NCI-H128 (cell line): Measurements from ENCODE around the gene COASY.

Source experiments
- DNase-seq: peaks from one replicate; lab custom pipeline; 2025; ENCODE audit not compliant: unreplicated experiment; lab: John Stamatoyannopoulos, UW

The COASY gene

DNA sequence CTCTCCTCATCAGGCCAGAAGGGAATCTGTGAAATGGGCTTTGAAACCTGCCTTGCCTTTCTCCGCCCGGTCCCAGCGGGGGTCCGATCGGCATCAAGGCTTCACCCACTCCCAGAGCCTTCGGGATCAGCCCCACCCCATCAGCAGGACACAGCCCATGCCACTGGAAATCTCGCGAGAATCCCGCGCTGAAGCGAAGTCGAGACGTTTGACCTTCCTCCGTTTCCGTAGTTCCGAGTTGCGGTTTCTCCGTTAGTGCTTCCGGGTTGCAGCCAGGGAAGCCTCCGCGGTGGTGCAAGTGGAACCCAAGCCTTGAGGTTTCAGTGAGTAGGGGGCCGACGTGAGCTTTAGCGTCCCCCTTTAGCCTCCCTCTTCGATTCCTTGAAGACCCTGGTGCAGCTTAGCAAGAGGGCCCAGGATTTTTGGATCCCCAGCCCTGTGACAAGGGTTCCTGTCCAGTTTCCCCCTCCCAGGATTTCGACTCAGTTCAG lies at the start of gene COASY:
COASY (plus strand) TSS at position 252 of the 491 bp plus-strand sequence. CDS start 475 bp downstream, outside the sequence.
- DNase-seq = peak; percentile 89

DNA sequence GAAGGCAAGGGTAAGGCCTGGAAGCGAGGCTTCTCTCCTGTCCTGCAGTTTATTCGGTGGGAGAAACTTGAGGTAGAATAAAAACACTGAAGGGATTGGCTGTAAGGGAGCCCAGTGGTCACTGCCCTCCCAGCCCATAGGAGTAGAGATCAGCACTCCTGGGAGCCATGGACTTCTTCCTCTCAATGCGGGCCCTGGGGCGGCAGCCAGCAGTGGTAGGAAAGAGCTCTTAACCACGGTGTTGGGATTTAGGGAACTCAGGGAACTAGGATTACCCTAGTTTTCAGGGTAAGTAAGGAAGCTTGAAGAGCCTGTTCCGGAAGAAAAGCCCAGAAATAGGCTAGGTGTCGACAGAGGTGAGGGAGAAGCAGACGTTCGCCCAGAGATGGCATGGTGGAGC lies 49.7 kb upstream of the COASY start:
- no peak for DNase-seq

DNA sequence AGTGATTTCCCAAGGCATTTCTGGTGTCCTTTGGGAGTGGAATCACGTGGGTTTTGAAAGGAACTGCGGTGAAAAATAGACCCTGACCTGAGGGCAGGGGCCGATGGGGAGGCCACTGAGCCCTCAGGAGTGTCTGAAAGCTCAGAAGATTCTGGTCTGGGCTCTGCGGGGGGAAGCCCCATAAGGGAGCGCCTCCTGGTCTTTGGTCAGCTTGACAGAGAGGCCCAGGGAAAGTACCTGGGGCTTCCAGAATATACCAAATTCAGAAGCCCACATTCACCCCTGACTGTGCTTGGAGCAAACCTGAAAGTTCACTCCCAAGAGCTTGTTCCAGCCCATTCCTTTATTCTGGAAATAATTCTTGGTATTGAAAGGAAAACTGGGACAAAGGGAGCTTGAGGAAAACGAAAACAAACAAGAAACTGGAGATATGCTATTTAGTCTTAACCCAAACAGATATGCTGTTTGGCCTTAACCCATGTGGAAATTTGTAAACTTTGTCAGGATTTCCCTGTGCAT lies 49.2 kb upstream of the COASY start:
- no peak for DNase-seq

DNA sequence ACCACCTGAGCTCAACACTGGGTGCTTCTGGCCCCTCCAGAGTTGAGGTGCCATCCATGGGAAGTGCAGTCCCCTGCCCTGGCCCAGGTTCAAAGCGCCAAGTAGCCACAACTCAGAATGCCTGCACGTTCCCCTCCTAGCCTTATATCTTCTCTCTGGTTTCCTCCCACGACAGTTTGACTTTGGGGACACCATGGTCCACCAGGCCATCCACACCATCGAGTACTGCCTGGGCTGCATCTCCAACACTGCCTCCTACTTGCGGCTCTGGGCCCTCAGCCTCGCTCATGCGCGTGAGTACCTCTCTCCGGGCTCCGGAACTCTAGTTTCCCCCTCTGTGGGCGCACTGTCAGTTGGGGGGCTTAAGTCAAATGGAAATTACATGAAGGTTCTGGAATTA lies 48.3 kb upstream of the COASY start:
- DNase-seq = no peak

DNA sequence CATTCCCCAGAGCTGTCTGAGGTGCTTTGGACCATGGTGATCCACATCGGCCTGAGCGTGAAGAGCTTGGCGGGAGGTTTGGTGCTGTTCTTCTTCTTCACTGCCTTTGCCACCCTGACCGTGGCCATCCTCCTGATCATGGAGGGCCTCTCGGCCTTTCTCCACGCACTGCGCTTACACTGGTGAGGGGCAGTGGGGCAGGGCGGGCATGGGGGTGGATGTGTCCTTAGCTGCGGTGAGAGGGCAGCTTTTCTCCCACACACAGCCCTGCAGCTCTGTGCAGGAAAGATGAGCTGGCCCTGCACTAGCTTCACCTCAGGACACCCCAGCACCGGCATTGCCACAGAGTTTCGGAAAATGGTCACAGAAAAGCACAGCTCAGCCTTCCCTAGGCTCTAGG lies 47.7 kb upstream of the COASY start:
- no peak for DNase-seq

DNA sequence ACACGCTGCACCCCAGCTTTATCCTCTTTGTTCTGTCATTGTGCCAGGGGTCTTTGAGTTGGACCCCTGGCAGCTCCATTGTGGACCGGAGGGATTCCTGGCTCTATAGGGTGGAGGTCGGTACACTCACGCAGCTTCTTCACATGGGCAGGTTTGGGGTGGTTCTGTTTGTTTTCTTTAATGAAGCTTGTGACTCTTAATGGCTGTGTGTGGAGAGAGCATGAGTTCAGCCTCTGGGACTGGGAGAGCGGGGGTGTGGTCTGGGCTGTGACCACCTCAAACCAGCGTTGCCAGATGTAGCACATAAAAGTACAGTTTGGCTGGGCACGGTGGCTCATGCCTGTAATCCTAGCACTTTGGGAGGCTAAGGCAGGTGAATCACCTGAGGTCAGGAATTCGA lies 47.1 kb upstream of the COASY start:
- no peak for DNase-seq

DNA sequence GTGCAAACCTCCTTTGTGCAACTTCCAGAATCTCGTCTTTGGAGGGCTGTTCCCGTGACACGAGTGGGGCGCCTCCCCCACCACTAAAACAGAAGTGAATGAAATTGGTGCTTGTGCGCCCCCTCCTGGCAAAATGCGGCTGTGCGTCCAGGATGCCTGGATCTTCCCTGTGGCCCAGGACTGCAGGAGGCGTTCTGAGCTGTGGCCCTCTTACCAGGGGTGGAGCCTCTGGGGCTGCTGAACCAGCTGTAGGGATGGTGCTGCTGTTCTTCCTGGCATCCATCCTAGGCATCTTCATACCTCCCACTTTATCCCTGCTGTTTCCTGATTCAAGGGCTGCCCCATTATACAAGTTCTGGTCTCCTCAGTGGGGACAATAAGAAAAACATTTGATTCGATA lies 44.4 kb upstream of the COASY start:
- DNase-seq = peak; percentile 1

DNA sequence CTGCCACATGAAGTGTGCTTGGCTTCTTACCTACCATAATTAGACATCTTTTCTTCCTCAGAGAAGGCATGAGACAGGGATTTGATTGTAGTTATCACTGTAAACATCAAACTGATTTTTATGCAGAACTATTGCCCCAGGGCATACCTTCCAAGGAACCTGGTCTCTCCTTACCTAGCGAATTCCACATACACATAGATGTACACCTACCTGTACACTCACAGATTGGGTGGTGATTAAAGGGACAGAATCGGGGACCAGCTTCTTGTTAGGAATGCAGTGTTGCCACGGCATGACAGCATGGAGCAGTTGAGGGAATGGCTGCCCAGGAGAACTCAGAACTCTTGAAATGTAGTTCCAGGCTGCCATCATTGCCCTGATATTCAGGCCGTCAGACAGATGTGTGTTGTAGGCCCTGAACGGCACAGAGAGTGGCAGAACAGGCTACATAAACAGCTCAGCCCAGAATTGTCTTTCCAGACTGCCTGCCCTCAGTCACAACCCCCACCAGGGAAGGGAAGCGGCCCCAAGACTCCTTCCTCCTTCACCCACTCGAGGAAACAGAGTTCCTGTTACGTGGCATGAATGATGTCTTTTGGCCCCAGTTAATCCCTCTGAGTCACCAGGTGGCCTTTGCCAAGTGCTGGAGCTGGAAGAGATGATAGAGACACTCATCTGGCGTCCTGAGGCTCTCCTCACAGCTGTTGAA lies 43.7 kb upstream of the COASY start:
- no peak for DNase-seq

DNA sequence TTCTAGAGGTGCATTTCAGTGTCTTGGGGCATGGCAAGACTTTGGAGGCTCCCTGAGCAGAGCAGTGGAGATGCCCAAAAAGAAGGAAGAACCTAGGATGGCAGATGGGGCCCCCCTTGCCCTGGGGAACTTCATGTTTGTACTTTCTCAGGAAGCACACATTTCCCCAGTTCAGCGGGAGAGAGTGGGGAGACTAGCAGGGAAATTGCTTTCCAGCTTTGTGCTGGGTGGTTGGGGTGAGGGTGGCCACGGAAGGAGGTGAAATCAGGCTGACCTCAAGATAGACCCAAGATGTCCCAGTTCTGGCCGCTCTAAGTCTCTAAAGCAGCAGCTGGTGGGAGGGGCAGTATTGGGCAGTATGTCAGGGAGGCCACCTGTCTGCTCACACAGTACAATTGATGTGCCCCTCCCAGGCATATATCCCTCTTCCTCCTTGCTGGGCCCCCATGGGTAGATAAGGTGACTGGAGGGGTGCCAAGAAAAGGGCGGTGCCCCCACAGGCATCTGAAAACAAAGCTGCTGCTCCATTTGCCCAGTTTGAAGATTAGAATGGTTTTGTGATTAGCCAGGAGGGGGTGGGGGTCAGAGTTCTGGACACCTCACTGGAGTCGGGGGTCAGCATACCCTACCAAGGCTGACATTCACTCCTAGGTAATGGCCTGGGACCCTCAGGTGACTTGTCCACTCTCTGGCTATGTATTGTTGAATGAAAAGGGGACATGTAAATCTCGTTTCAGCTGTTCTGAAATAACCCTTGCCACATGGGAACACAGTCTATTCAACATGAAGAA lies 43.0 kb upstream of the COASY start:
- no peak for DNase-seq

DNA sequence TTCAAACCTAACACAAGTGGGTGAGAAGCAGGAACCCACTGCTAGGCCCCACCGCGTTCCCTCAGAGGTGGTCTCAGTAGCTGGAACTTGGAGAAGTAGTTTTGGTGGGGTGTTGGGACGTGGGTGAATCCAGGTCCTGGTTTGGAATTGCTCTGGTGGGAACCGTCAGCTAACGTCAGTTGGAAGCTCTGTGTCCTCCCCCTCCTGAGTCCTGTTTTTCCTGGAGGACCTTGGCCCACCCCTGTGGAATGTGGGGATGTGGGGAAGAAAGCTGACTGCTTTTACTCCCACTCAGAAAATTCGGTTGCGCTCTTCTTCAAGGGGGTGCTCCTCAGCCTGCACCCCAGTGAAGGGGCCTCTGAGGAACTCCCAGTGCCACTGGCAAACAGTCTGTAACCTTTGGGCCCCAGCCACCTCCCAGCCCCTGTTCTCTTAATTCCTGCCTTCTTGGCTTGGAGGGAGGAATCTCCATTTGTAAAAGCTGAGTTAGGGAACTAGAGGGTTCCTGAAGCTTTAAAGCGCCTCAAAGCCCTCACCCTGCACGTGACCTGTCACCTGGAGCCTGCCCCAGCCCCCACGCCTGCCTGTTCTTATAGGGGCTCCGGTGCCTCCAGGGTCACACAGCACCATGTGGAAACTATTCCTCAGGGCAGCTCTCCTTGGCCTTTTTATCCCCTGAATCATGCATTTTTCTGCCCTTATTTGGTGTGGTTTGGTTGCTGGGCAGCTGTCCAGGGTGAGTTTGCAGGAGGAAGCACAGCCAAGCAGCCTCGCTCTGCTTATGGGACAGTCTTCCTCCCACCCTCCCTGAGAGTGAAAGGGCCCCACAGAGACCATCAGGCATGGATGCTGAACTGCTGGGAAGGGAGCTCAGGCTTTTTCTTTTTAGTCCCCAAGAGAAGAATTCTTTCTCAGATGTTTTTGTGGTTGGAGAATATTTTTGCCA lies 42.1 kb upstream of the COASY start:
- no peak for DNase-seq

DNA sequence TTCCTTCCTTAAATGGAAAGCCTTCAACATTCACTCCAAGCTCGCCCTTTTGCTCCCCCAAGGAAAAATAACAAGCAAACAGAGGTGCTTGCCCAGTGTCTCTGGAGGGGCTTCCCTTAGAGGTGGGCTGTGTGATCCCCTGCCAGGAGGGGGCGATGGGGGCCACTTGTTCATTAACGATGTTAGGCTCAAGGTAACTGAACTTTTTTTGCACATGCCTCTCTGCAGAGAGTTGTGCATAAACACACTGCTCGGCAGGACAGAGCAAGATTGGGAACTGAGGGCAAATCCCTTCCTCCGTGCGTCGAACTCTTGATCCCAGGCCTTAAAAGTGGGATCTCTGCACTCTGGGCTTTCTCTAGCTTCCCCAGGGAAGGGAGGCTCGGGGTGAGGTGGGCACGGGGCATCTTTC lies 41.4 kb upstream of the COASY start:
- no peak for DNase-seq

DNA sequence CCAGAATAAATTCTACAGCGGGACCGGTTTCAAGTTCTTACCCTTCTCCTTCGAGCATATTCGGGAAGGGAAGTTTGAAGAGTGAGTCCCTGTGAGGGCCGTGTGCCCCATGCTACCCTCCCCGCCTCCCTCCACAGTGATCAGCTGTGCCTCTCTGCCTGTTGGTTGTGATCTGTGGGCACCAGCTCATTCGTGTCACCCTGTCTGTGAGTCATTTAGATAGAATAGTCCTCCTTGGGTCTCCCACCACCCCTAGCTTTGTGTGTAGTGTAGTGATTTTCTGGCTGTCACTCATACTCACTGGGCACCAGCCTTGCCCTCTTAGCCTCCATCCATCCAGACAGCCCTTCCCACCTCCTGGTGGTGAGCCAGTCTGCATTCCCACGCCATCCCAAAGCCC lies 40.9 kb upstream of the COASY start:
- DNase-seq = no peak

DNA sequence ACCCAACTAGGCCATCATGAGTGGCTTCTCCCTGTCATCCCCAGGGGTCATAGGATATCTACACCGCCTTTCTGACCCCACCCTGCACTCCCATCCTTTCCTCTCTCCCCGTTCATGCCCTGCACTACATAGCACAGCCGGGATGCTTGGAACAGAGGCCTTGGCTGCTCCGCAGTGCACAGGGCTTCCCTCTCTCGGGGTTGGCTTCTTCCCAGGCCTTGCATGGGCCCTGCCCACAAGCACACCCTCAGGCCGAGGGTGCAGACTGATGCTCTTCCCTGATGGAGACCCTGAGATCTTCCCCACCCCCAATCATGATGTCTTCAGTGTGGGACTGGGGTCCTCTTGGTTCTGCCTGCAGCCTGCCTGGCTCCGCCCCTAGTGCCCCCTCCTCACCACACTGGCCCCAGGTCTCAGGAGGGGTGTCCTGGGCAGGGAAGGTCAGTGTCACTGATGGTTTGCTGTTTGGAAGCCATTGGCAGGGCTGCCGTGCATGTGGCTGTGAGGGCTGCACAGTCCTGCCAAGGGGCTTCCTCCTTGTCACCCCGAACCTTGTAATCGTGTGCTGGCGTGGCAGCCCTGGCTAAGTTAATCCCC lies 40.2 kb upstream of the COASY start:
- DNase-seq = no peak

DNA sequence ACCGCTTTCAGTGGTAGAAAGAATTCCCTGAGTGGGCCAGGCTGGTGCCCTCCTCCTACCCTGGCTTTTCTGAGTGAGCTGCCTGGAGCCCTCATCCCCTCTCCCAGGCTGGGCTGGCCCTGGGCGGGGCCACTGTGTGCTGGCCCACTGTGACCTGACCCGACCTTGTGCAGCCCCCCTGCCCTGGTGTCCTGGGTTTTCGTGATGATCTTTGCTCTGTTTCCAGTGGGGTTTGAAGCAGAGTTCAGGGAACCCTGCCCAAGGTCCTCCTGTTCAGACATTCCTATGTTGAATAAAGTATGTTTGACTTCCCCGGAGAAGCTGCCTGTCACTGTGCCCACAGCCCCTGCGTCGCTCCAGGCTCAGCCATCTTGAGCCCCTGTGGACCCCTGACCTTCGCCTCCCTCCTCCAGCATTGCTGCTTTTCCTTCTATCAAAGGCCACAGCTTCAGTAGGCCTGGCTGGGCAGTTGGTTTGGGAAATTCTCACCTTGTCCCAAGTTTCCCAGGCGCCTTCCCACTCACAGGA lies 39.6 kb upstream of the COASY start:
- no peak for DNase-seq

DNA sequence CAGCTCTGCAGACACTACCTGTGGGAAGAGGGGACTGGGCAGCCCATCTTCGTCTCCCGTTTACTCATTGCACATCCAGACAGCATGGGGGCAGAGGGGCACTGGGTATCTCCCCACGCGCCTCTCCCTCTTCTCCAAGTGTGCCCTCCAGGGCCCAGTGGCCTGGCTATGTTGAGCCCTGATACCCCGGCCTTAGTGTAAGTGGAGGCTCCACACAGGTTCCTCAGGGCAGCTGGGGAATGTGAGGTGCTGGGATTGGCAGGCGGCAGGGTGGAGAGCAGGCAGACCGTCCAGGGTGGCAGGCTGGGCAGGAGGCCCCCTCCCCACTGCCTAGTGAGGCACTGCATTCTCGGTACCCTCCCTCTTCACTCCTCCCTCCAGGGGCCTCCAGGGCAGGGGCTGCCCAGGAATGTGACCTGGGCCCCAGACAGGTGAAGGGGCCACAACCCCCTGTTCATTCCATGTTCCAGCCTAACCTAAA lies 39.1 kb upstream of the COASY start:
- DNase-seq = no peak

DNA sequence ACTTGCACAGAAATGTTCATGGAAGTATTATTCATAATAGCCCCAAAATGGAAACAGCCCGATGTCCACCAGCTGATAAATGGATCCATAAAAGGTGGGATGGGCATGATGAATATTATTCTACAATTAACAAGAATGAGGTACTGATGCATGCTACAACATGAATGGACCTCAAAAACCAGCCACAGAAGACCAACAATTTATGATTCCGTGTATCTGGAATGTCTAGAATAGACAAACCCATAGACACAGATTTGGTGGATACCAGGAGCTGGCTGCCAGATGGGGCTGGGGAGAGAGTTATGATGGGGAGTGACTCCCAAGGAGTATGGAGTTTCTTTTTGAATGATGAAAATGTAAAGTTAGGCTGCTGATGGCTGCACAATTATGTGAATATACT lies 36.7 kb upstream of the COASY start:
- no peak for DNase-seq

DNA sequence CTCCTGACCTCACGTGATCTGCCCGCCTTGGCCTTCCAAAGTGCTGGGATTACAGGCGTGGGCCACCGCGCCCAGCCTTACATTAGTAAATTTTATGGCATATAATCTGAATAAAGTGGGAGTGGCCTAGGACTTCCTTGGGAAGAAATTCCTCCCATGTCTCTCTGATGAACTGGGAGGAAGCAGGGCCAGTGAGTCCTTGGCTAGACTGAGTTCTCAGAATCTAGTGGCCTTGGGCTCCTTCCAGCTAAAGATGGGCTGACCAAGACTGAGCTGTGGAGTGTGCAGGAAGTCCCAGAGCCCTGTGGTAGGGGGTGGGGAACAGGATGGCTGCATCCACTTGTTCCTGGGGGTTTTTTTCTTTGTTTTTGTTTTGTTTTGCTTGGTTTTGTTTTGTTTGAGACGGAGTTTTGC lies 35.9 kb upstream of the COASY start:
- no peak for DNase-seq

DNA sequence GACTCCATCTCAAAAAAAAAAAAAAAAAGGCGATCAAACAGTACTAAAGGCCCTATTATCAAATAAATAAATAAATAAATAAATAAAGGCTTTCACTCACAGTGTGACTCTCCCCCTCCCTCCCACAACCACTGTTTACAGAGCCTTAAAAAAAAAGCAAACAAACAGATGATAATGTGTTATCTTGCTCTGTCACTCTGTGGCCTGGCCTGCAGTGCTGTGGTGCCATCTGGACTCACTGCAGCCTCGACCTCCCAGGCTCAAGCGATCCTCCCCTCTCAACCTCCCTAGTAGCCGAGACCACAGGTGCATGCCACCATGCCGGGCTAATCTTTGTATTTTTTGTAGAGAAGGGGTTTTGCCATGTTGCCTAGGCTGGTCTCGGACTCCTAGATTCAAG lies 34.0 kb upstream of the COASY start:
- no peak for DNase-seq

DNA sequence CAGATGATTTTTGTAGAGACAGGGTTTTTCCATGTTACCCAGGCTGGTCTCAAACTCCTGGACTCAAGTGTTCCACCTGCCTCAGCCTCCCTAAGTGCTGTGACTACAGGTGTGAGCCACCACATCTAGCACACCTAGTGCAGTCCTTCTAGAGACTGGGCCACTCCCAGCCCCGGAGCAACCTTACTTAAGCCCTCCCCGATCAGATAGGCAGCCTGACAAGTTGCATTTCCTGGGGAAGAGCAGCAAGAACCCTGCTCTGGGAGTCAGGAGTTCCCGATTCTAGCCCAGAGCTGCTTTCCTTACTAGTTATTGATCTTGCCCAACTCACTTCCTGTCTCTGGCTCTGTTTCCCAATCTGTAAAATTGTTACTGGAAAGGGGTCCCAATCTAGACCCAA lies 32.9 kb upstream of the COASY start:
- DNase-seq = no peak

DNA sequence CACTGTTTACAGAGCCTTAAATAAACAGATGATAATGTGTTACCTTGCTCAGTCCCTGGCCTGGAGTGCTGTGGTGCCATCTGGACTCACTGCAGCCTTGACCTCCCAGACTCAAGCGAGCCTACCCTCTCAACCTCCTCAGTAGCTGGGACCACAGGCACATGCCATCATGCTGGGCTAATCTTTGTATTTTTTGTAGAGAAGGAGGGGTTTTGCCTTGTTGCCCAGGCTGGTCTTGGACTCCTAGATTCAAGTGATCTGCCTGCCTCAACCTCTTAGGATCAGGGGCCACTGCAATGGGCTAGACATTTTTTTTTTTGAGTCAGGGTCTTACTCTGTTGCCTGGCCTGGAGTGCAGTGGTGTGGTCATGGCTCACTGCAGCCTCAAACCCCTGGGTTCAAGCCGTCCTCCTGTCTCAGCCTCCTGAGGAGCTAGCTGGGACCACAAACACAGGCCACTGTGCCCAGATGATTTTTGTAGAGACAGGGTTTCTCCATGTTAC lies 30.9 kb upstream of the COASY start:
- no peak for DNase-seq
